Stomach (tissue), 9 donors: ENCODE measurements around the gene IPO13. TPM values are rescaled to one million over a fixed set of nuclear protein-coding genes. Genes with fewer than 3 reads are reported as not detected.

ENCODE experiments used
- DNase-seq, 2 donors: peaks; one replicate each; pipeline versions ENCODE4 v3.0.0 to v3.0.0-alpha.2; 2013 to 2019
- H3K27ac ChIP-seq, 5 donors: fragments of 200-600 bp in 4 of 5; sonication (generic) in 4 of 5; one replicate each; pipeline ENCODE4 v1.5.1; 2013 to 2019; ENCODE audit warnings: mild to moderate bottlenecking in 1 of 5, moderate library complexity in 1 of 5
- H3K27me3 ChIP-seq, 3 donors: fragments of 200-600 bp; sonication (generic); one replicate each; pipeline ENCODE4 v1.5.1; 2017 to 2019; ENCODE audit warnings: mixed run types in 1 of 3
- H3K36me3 ChIP-seq, 4 donors: fragments of 200-600 bp; sonication (generic); 1 replicate in 3 of 4; 2 replicates in 1 of 4; pipeline ENCODE4 v1.5.1; 2016 to 2019
- H3K4me1 ChIP-seq, 4 donors: fragments of 200-600 bp; sonication (generic); one replicate each; pipeline ENCODE4 v1.5.1; 2016 to 2019
- H3K4me3 ChIP-seq, 4 donors: fragments of 200-600 bp; sonication (generic) in 3 of 4; one replicate each; pipeline ENCODE4 v1.5.1; 2016 to 2019; ENCODE audit warnings: mild to moderate bottlenecking in 1 of 4
- H3K9me3 ChIP-seq, 4 donors: fragments of 200-600 bp; sonication (generic); one replicate each; pipeline ENCODE4 v1.5.1; 2016 to 2019
- EP300 ChIP-seq: sonication (generic); formaldehyde crosslinking; IDR thresholded peaks from one replicate; pipeline ENCODE4 v1.6.1; 2017; ENCODE audit warnings: antibody characterized with exemption
- POLR2A ChIP-seq, 4 donors: fragments of 450-650 bp; IDR thresholded peaks; one replicate each; pipeline ENCODE4 v1.6.1; 2016; ENCODE audit warnings: antibody characterized with exemption in 4 of 4, control low read depth in 2 of 4, mild to moderate bottlenecking in 1 of 4, moderate library complexity in 1 of 4
- POLR2AphosphoS5 ChIP-seq, 3 donors: sonication (generic); formaldehyde crosslinking; IDR thresholded peaks; one replicate each; pipeline ENCODE4 v1.6.1; 2016; ENCODE audit warnings: antibody characterized with exemption in 3 of 3
- WGBS, 5 donors: extraction: QIAGEN DNeasy Blood & Tissue Kit in 3 of 5; methylation state at CpG; one replicate each; pipeline versions ENCODE4 v1.1.5 to v1.1.7; 2013 to 2018; 5-methylcytosine and 5-hydroxymethylcytosine counted together
- intact Hi-C: fragments of 100-400 bp; cut with DNase I; formaldehyde crosslinking; loops from one replicate; pipeline ENCODE4 v1.15.1; 2023; ENCODE audit warnings: low total_unique reads
- polyA plus RNA-seq, 3 donors: library from polyadenylated mRNA; stranded (reverse); fragments of 200-250 nt; gene quantifications; one replicate each; pipeline ENCODE4 v1.2.3, GENCODE V29; 2013
- total RNA-seq, 5 donors: library from RNA; depleted of rRNA; stranded (reverse); fragments of >200 nt; gene quantifications; one replicate each; pipeline versions ENCODE4 v1.1.0 to v1.2.3, GENCODE V29; 2014 to 2016
- TF ChIP-seq, protein P1 (sequence below), 7 experiments: fragments of 450-650 bp in 4 of 7; fragments of 200-600 bp in 3 of 7; sonication (generic) in 3 of 7; IDR thresholded peaks; one replicate each; pipeline ENCODE4 v1.5.1; 2016 to 2019; ENCODE audit warnings: antibody characterized with exemption in 7 of 7, control low read depth in 2 of 7, mild to moderate bottlenecking in 1 of 7
- donor health status: healthy with polysubstance abuse.
- donor health status: Bipolar disorder and iron deficiency.
- donor health status: healthy.

Gene IPO13
- total and polyA plus RNA-seq, 8 donors: 6.2 to 54.5 (median 16.9) TPM

- TF ChIP-seq POLR2A (IDR thresholded peaks at IDR 0.05) (no peak), EP300 (no peak), POLR2AphosphoS5 (IDR thresholded peaks at IDR 0.05) (no peak)
- TF ChIP-seq, protein P1, sequence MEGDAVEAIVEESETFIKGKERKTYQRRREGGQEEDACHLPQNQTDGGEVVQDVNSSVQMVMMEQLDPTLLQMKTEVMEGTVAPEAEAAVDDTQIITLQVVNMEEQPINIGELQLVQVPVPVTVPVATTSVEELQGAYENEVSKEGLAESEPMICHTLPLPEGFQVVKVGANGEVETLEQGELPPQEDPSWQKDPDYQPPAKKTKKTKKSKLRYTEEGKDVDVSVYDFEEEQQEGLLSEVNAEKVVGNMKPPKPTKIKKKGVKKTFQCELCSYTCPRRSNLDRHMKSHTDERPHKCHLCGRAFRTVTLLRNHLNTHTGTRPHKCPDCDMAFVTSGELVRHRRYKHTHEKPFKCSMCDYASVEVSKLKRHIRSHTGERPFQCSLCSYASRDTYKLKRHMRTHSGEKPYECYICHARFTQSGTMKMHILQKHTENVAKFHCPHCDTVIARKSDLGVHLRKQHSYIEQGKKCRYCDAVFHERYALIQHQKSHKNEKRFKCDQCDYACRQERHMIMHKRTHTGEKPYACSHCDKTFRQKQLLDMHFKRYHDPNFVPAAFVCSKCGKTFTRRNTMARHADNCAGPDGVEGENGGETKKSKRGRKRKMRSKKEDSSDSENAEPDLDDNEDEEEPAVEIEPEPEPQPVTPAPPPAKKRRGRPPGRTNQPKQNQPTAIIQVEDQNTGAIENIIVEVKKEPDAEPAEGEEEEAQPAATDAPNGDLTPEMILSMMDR (IDR thresholded peaks at IDR 0.05): no peak
- H3K4me3 ChIP-seq: no peak overlapping the region
- peaks cover 22 to 68% (median 66%) of the 10 kb centered on the region in 4 donors for H3K36me3 ChIP-seq
- no peaks in the 10 kb centered on the region for H3K27me3 ChIP-seq
- H3K4me1 ChIP-seq: peaks cover 2 to 9% (median 8%) of the 10 kb centered on the region in 4 donors
- WGBS, 5 donors: 92 to 97% (median 92%) methylated on average over 3 of the region's 3 CpGs
- H3K27ac ChIP-seq: no peak overlapping the region
- no peak for DNase-seq
- intact Hi-C loops: no loop called here
- H3K9me3 ChIP-seq: no peaks in the 10 kb centered on the region
These were observed 18.6 kb downstream of the IPO13 start for GRCh38 chr1:43965316-43965715.

GRCh38 chr1:43968348-43968948 is 21.7 kb downstream of the IPO13 start:
- DNase-seq: peak in 1 of 2 donors; percentile 68
- Histone ChIP-seq H3K4me3 (no peak overlapping the region), H3K36me3 (peaks cover 9 to 61% (median 53%) of the 10 kb centered on the region in 4 donors), H3K4me1 (peaks cover 9 to 26% (median 19%) of the 10 kb centered on the region in 4 donors), H3K27ac (no peak overlapping the region), H3K9me3 (no peaks in the 10 kb centered on the region), H3K27me3 (no peaks in the 10 kb centered on the region)
- no peak for TF ChIP-seq POLR2A (IDR thresholded peaks at IDR 0.05)
- TF ChIP-seq, protein P1 (IDR thresholded peaks at IDR 0.05): no peak
- no peak for TF ChIP-seq POLR2AphosphoS5 (IDR thresholded peaks at IDR 0.05)
- no peak for TF ChIP-seq EP300
- 80 to 89% (median 88%) methylated on average over 6 of the region's 6 CpGs for WGBS, 5 donors
- intact Hi-C loops: no loop called here

DNA sequence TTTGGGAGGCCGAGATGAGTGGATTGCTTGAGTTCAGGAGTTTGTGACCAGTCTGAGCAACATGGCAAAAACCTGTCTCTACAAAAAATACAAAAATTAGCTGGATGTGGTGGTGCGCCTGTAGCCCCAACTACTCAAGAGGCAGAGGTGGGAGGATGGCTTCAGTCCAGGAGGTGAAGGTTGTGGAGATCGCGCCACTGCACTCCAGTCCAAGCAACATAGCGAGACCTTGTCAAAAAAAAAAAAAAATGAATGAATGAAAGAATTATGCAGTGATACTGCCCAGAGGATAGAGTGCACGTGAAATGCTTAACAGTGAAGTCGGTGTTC is 22.6 kb downstream of the IPO13 start:
- peaks cover 15 to 35% (median 27%) of the 10 kb centered on the region in 4 donors for H3K4me1 ChIP-seq
- intact Hi-C loops: no loop called here
- 52 to 62% (median 56%) methylated on average over 7 of the region's 7 CpGs for WGBS, 5 donors
- peak overlapping the region; percentile 81 to 99 (median 93) for H3K4me3 ChIP-seq
- no peak for DNase-seq
- no peaks in the 10 kb centered on the region for H3K9me3 ChIP-seq
- no peaks in the 10 kb centered on the region for H3K27me3 ChIP-seq
- H3K27ac ChIP-seq: no peak overlapping the region
- H3K36me3 ChIP-seq: peaks cover 3 to 52% (median 43%) of the 10 kb centered on the region in 4 donors
- TF ChIP-seq, protein P1 (IDR thresholded peaks at IDR 0.05): peak in 1 of 7 experiments; percentile 13
- TF ChIP-seq EP300: no peak

- Histone ChIP-seq H3K27me3 (no peaks in the 10 kb centered on the region), H3K4me1 (peaks cover 15 to 36% (median 28%) of the 10 kb centered on the region in 4 donors), H3K27ac (peak within 1 kb of the TSS in 3 of 5 donors; percentile 32 to 75 (median 54)), H3K36me3 (peaks cover 3 to 48% (median 40%) of the 10 kb centered on the region in 4 donors), H3K4me3 (peak within 1 kb of the TSS; percentile 81 to 99 (median 93)), H3K9me3 (no peaks in the 10 kb centered on the region)
- peak in 2 of 3 donors; percentile 29 to 35 for TF ChIP-seq POLR2AphosphoS5 (IDR thresholded peaks at IDR 0.05)
- no peak for TF ChIP-seq POLR2A (IDR thresholded peaks at IDR 0.05)
- TF ChIP-seq, protein P1 (IDR thresholded peaks at IDR 0.05): peak in 3 of 7 experiments; percentile 3 to 41 (median 38)
- intact Hi-C loops: no loop called here
- WGBS, 5 donors: 0 to 2% (median 1%) methylated on average over 36 to 47 of the region's 47 CpGs
- peak; percentile 97 to 99 for DNase-seq
These were observed 23.2 kb downstream of the IPO13 start, which contains the start of gene DPH2 for GRCh38 chr1:43969746-43970466. Gene DPH2 (plus strand): TSS chr1:43970010. CDS start chr1:43970176, 166 bp downstream.
